Panc1 (cell line): ENCODE data around the gene MAPKBP1. TPM values are rescaled to one million over a fixed set of nuclear protein-coding genes. Genes with fewer than 3 reads are reported as not detected.

ENCODE experiments used
- ATAC-seq: fragments of 200-7000 bp; cut with Tn5 transposase; 2 replicates; pipeline ENCODE4 v1.9.1; 2020; ENCODE audit warnings: mild to moderate bottlenecking, moderate library complexity
- BruUV-seq: library from RNA; stranded (reverse); fragments of 400-500 nt; replicated peaks from 2 replicates; lab custom pipeline; 2021; lab: Mats Ljungman, UMichigan
- CTCF ChIA-PET: fragments of 300-600 bp; sonication (Branson Sonifier 250); formaldehyde crosslinking; loops from one replicate; lab custom pipeline; 2022; ENCODE audit warnings: antibody characterized with exemption; lab: Charles Lee
- POLR2A ChIA-PET: fragments of 300-600 bp; sonication (Branson Sonifier 250); formaldehyde crosslinking; loops from one replicate; lab custom pipeline; 2022; ENCODE audit warnings: antibody characterized with exemption; lab: Charles Lee
- DNase-seq: peaks from one replicate; pipeline ENCODE4 v3.0.0-alpha.2; 2010; ENCODE audit warnings: low read depth, low spot score
- H3K27ac ChIP-seq: 2 replicates; pipeline ENCODE4 v1.5.1; 2011; ENCODE audit warnings: mild to moderate bottlenecking, low read length, inconsistent platforms
- H3K27me3 ChIP-seq: fragments of 200-500 bp; sonication (Bioruptor generic); 2 replicates; pipeline ENCODE4 v1.6.0; 2014; ENCODE audit warnings: low read length, inconsistent platforms; ENCODE audit not compliant: control insufficient read depth, insufficient read depth
- H3K36me3 ChIP-seq: fragments of 200-500 bp; sonication (Bioruptor generic); 2 replicates; pipeline ENCODE4 v1.5.1; 2014; ENCODE audit warnings: inconsistent platforms, mild to moderate bottlenecking, low read length, moderate library complexity; ENCODE audit not compliant: control insufficient read depth, insufficient read depth
- H3K4me1 ChIP-seq: 2 replicates; pipeline ENCODE4 v1.5.1; 2011; ENCODE audit warnings: inconsistent platforms, mild to moderate bottlenecking, low read length, moderate library complexity; ENCODE audit not compliant: control insufficient read depth, insufficient read depth
- H3K4me3 ChIP-seq, 2 experiments: 2 replicates each; pipeline ENCODE4 v1.5.1; 2011 to 2012; ENCODE audit warnings: low read depth in 2 of 2, low read length in 2 of 2, mild to moderate bottlenecking in 2 of 2, inconsistent platforms in 1 of 2, moderate library complexity in 1 of 2
- H3K9me3 ChIP-seq: fragments of 200-500 bp; sonication (Bioruptor generic); 2 replicates; pipeline ENCODE4 v1.5.1; 2014; ENCODE audit warnings: low read depth, mild to moderate bottlenecking, inconsistent platforms, low read length, moderate library complexity; ENCODE audit not compliant: control insufficient read depth, insufficient read depth
- CTCF ChIP-seq: fragments of 450-650 bp; IDR thresholded peaks from 2 replicates; pipeline ENCODE4 v1.5.1; 2017; ENCODE audit warnings: mild to moderate bottlenecking
- POLR2AphosphoS5 ChIP-seq: IDR thresholded peaks from 2 replicates; pipeline ENCODE4 v1.6.1; 2012; ENCODE audit warnings: mild to moderate bottlenecking, low read depth, low read length, moderate library complexity
- REST ChIP-seq, 2 experiments: IDR thresholded peaks; 2 replicates each; pipeline ENCODE4 v1.6.1; 2011 to 2012; ENCODE audit warnings: low read depth in 2 of 2, control low read depth in 1 of 2, low read length in 1 of 2, mild to moderate bottlenecking in 1 of 2, moderate library complexity in 1 of 2; ENCODE audit not compliant: insufficient read depth in 1 of 2
- SIN3A ChIP-seq: IDR thresholded peaks from 2 replicates; pipeline ENCODE4 v1.6.1; 2012; ENCODE audit warnings: low read depth, mild to moderate bottlenecking, low read length, moderate library complexity, borderline replicate concordance; ENCODE audit not compliant: insufficient read depth
- TCF7L2 ChIP-seq: IDR thresholded peaks from 2 replicates; pipeline ENCODE4 v1.6.1; 2011; ENCODE audit warnings: mild to moderate bottlenecking, low read depth, low read length, inconsistent platforms
- in situ Hi-C: cut with HindIII; loops from 2 replicates; pipeline ENCODE4 v1.10.0; 2016; ENCODE audit warnings: low sequenced_read_pairs, low pct_unique_long_range_greater_than_20kb
- intact Hi-C: fragments of 100-400 bp; cut with micrococcal nuclease; formaldehyde crosslinking; loops from one replicate; pipeline ENCODE4 v1.10.0; 2022; ENCODE audit not compliant: unreplicated experiment
- total RNA-seq: library from RNA; stranded (reverse); gene quantifications from one replicate; pipeline ENCODE4 v1.2.1, GENCODE V29; 2021; ENCODE audit not compliant: unreplicated experiment

Gene MAPKBP1
- total RNA-seq, 1 experiment from 2014 or later: 38.4 TPM

GRCh38 chr15:41795996-41796856, 21.9 kb downstream of the MAPKBP1 start:
- TF ChIP-seq TCF7L2 (no peak), CTCF (no peak), SIN3A (no peak), REST (IDR thresholded peaks at IDR 0.05; ENCODE audit: insufficient read depth in 1 of 2, low read depth in 2 of 2, low read length in 1 of 2) (no peak), POLR2AphosphoS5 (no peak)
- peaks cover 5% of the 10 kb centered on the region for H3K4me1 ChIP-seq
- DNase-seq (no peak), ATAC-seq (no peak)
- no peak overlapping the region for H3K4me3 ChIP-seq
- in situ Hi-C loops: no loop called here
- no TSS peak for BruUV-seq
- intact Hi-C loops: no loop called here
- ChIA-PET CTCF (no interaction called here), POLR2A (no interaction called here)
- no peaks in the 10 kb centered on the region for H3K27me3 ChIP-seq
- no peak overlapping the region for H3K27ac ChIP-seq
- no peaks in the 10 kb centered on the region for H3K9me3 ChIP-seq
- no peaks in the 10 kb centered on the region; the same call in 1 of the 2 replicates for H3K36me3 ChIP-seq

GRCh38 chr15:41797201-41797944, 23.1 kb downstream of the MAPKBP1 start:
- H3K27me3 ChIP-seq: no peaks in the 10 kb centered on the region
- BruUV-seq: no TSS peak
- ChIA-PET CTCF (no interaction called here), POLR2A (interaction anchor here (0.7 kb wide), 1 partner anchor 19 kb away, joined by 10 read pairs; no protein-coding TSS in a partner anchor)
- ATAC-seq: no peak
- H3K27ac ChIP-seq: no peak overlapping the region
- H3K4me1 ChIP-seq: peaks cover 2% of the 10 kb centered on the region
- no peak for TF ChIP-seq REST (IDR thresholded peaks at IDR 0.05; ENCODE audit: insufficient read depth in 1 of 2, low read depth in 2 of 2, low read length in 1 of 2)
- no peak for TF ChIP-seq CTCF
- TF ChIP-seq POLR2AphosphoS5: no peak
- TF ChIP-seq SIN3A: no peak
- no peak for TF ChIP-seq TCF7L2
- no peak overlapping the region for H3K4me3 ChIP-seq
- in situ Hi-C loops: no loop called here
- intact Hi-C loops: no loop called here
- H3K36me3 ChIP-seq: no peaks in the 10 kb centered on the region; the same call in 1 of the 2 replicates
- DNase-seq: no peak
- no peaks in the 10 kb centered on the region for H3K9me3 ChIP-seq
